ENCODE data around the gene DDX49.
A peak's percentile ranks its signal among the peaks of the same experiment; 100 is the strongest.

The DDX49 gene

DNA sequence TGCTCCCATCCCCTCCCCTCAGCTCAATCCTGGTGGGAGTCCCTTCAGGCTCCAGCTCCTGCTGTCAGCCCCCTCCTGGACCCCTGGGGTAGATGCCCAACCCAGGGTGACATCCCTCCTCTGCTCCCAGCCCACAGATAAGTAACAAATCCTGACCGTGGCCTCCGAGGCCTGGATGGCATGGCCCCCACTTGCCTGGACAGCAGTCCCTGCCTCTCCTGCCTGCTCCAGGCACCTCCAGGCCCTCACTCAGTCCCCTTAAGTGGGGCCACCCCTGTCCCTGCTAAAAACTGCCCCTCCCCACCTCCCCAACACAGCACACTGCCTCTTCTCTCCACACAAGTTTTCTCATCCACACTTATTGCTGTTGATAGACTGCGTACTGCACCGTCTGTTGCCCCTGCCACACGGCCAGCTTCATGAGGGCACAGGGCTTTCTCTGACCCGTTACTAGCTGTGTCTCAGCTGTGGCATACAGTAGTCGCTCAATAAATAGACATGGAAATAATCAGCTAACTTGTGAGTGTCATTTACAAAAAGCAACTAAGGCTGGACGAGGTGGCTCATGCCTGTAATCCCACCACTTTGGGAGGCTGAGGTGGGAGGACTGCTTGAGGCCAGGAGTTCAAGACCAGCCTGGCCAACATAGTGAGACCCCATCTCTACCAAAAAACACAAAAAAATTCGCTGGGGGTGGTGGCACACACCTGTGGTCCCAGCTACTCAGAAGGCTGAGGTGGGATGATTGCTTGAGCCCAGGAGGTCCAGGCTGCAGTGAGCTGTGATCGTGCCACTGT is 29.4 kb upstream of the DDX49 start:
- TF ChIP-seq TAF1 (IDR thresholded peaks at IDR 0.05; ENCODE audit: borderline replicate concordance, insufficient read depth, low read length) (no peak), SIN3A (IDR thresholded peaks at IDR 0.05; ENCODE audit: borderline replicate concordance, insufficient read depth, low read length) (no peak), POLR2AphosphoS5 (IDR thresholded peaks at IDR 0.05; ENCODE audit: low read depth, low read length) (no peak), FOXP2 (optimal IDR thresholded peaks at IDR 0.05; ENCODE audit: borderline replicate concordance, extremely low read depth, extremely low read length, insufficient read depth) (no peak)
- TF ChIP-seq, protein P1, sequence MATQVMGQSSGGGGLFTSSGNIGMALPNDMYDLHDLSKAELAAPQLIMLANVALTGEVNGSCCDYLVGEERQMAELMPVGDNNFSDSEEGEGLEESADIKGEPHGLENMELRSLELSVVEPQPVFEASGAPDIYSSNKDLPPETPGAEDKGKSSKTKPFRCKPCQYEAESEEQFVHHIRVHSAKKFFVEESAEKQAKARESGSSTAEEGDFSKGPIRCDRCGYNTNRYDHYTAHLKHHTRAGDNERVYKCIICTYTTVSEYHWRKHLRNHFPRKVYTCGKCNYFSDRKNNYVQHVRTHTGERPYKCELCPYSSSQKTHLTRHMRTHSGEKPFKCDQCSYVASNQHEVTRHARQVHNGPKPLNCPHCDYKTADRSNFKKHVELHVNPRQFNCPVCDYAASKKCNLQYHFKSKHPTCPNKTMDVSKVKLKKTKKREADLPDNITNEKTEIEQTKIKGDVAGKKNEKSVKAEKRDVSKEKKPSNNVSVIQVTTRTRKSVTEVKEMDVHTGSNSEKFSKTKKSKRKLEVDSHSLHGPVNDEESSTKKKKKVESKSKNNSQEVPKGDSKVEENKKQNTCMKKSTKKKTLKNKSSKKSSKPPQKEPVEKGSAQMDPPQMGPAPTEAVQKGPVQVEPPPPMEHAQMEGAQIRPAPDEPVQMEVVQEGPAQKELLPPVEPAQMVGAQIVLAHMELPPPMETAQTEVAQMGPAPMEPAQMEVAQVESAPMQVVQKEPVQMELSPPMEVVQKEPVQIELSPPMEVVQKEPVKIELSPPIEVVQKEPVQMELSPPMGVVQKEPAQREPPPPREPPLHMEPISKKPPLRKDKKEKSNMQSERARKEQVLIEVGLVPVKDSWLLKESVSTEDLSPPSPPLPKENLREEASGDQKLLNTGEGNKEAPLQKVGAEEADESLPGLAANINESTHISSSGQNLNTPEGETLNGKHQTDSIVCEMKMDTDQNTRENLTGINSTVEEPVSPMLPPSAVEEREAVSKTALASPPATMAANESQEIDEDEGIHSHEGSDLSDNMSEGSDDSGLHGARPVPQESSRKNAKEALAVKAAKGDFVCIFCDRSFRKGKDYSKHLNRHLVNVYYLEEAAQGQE (IDR thresholded peaks at IDR 0.05; ENCODE audit: insufficient read depth in 1 of 2, low read depth in 2 of 2, low read length in 2 of 2) = no peak

DNA sequence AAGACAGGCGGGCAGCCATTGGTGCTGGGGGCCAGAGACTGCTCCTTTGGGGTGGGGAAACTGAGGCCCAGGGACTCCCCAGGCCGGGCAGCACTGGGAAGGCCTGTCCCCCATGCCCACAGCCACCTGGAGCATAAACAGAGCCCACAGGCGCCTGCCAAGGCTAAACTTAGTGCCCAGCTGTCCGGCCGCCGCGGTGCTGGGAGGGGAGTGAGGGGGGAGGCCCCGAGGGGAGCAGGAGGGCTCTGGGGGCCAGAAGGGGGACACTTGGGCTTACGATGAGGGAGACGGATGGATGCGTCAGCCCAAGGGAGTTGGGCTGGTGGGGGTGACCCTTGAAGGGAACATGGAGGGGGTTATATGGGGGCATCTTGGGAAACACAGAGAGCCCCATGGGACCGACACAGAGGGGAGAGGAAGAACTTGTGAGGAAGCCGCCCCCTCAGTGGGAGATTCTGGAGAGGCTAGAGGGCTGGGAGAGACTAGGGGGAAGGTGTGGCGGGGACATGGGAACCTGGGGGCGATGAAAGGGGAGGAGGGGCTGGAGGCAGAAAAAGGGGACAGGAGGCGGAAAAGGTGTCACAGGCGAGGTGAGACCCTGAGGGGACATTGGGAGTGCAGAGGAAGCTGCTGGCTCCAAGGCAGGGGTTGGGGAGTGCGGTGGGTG is 25.8 kb upstream of the DDX49 start:
- no peak for TF ChIP-seq SIN3A (IDR thresholded peaks at IDR 0.05; ENCODE audit: borderline replicate concordance, insufficient read depth, low read length)
- TF ChIP-seq POLR2AphosphoS5 (IDR thresholded peaks at IDR 0.05; ENCODE audit: low read depth, low read length) = no peak
- no peak for TF ChIP-seq FOXP2 (optimal IDR thresholded peaks at IDR 0.05; ENCODE audit: borderline replicate concordance, extremely low read depth, extremely low read length, insufficient read depth)
- TF ChIP-seq TAF1 (IDR thresholded peaks at IDR 0.05; ENCODE audit: borderline replicate concordance, insufficient read depth, low read length) = no peak
- TF ChIP-seq, protein P1 (IDR thresholded peaks at IDR 0.05; ENCODE audit: insufficient read depth in 1 of 2, low read depth in 2 of 2, low read length in 2 of 2) = no peak

DNA sequence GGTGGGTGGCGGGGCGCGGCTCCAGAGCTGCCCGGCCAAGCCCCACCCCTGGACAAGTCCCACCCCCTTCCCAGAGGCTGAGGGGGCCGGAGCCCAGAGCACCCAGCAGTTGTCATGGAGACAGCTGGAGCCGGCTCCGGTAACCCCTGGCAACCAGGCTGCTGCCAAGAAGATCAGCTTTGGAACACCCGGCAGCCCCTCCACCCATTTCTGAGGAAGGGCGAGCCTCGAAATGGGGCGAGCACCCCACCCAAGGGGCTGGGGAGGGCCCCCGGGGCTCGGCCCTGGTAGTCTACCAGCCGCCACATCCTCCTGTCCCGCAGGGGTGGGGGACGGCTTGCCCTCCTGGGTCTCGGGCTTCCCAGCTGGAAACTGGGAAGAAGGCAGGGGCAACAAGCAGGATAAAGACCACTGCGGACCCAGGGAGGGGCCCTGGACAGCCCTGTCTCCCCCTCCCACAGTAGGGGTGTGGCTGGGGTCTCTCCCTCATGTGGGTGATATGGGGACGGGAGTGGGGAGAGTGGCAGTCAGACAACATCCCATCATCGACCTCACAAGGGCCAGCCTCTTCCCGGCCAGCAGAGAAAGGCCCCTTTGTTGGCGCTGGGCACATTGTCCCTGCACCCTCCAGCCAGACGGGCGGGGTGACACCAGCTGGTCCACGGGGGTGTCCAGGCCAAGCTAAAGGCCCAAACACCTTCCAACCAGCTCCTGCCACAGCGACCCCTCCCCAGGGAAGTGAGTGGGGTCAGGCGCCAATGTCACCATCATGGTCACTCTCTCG is 25.1 kb upstream of the DDX49 start:
- TF ChIP-seq, protein P1 (IDR thresholded peaks at IDR 0.05; ENCODE audit: insufficient read depth in 1 of 2, low read depth in 2 of 2, low read length in 2 of 2) = no peak

DNA sequence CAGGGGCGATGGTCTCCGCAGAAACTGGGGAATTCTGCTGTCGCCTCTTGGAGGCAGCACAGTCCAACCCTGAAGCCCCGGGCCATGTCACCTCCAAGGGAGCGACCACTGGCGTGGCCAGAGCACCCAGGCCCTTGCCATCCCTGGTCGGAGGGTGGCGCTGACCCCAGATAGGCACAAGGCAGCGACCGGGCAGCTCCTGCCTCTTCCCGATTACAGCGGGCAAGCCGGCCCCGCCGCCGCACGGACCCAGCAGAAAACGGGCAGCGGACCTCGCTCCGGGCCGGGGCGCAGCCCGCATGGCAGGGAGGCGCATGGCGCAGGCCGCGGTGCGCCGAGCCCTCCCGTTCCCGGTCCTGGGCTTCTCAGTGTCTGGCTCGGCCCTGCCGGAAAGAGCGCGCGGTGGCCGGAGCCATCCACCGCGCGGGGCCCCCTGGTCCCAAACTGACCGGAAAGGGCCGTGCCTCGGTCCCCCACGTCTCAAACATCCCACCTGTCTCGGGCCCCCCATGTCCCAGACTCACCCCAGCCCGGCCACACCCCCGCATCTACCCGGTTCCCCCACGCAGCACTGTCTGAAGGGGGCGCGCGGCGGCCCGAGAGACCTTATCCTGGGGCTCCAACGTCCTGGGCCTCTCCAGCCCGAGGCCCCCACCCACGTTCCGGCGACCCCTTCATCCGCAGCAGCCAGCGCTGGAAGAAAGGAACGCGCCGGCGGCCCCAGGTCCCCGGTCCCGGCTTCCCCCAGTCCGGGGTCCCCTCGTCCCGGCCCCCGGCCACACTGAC is 24.3 kb upstream of the DDX49 start:
- no peak for TF ChIP-seq SIN3A (IDR thresholded peaks at IDR 0.05; ENCODE audit: borderline replicate concordance, insufficient read depth, low read length)
- peak; percentile 60 for TF ChIP-seq FOXP2 (optimal IDR thresholded peaks at IDR 0.05; ENCODE audit: borderline replicate concordance, extremely low read depth, extremely low read length, insufficient read depth)
- TF ChIP-seq TAF1 (IDR thresholded peaks at IDR 0.05; ENCODE audit: borderline replicate concordance, insufficient read depth, low read length) = no peak
- TF ChIP-seq, protein P1 (IDR thresholded peaks at IDR 0.05; ENCODE audit: insufficient read depth in 1 of 2, low read depth in 2 of 2, low read length in 2 of 2) = 0 out of 4 replicates have a peak, but pooled peaks of 1 of the 2 experiments have one; percentile 26
- peak; percentile 60 for TF ChIP-seq POLR2AphosphoS5 (IDR thresholded peaks at IDR 0.05; ENCODE audit: low read depth, low read length)
